Subcutaneous abdominal adipose tissue (tissue), 5 donors: Measurements from ENCODE around the gene TJP1.
"Not testable (repeated sequence)": the region's sequence is repeated elsewhere in the genome, so short reads cannot be mapped to it uniquely, and the experiment has no call there.

Experiments
- H3K27ac ChIP-seq: one replicate; pipeline ENCODE4 v1.7.0; 2013; ENCODE audit warnings: low read depth, mild to moderate bottlenecking, inconsistent platforms, low read length, moderate library complexity
- H3K27me3 ChIP-seq, 5 donors: one replicate each; pipeline ENCODE4 v1.7.0; 2013; ENCODE audit warnings: low read length in 5 of 5, inconsistent platforms in 1 of 5; ENCODE audit not compliant: control insufficient read depth in 5 of 5, insufficient read depth in 4 of 5
- H3K36me3 ChIP-seq, 5 donors: one replicate each; pipeline ENCODE4 v1.7.0; 2013; ENCODE audit warnings: low read length in 5 of 5; ENCODE audit not compliant: control insufficient read depth in 5 of 5, insufficient read depth in 5 of 5
- H3K4me1 ChIP-seq, 5 donors: one replicate each; pipeline ENCODE4 v1.7.0; 2013; ENCODE audit warnings: low read length in 5 of 5, mild to moderate bottlenecking in 3 of 5, moderate library complexity in 1 of 5; ENCODE audit not compliant: control insufficient read depth in 5 of 5, insufficient read depth in 5 of 5
- H3K4me3 ChIP-seq, 5 donors: one replicate each; pipeline ENCODE4 v1.7.0; 2013; ENCODE audit warnings: low read length in 5 of 5, low read depth in 1 of 5
- H3K9ac ChIP-seq, 5 donors: one replicate each; pipeline ENCODE4 v1.7.0; 2013; ENCODE audit warnings: low read length in 5 of 5, mild to moderate bottlenecking in 4 of 5, moderate library complexity in 3 of 5
- H3K9me3 ChIP-seq, 5 donors: one replicate each; pipeline ENCODE4 v1.7.0; 2013; ENCODE audit warnings: low read length in 5 of 5; ENCODE audit not compliant: control insufficient read depth in 5 of 5
- donor health status: healthy.
- donor health status: healthy.
- donor health status: healthy.
- donor health status: healthy.
- donor health status: healthy.

Gene TJP1

GRCh38 chr15:29788433-29789034 lies 33.7 kb downstream of the TJP1 start:
- Histone ChIP-seq H3K36me3 (peaks cover 0 to 3% (median 1%) of the 10 kb centered on the region in 5 donors), H3K9me3 (no peaks in the 10 kb centered on the region)

DNA sequence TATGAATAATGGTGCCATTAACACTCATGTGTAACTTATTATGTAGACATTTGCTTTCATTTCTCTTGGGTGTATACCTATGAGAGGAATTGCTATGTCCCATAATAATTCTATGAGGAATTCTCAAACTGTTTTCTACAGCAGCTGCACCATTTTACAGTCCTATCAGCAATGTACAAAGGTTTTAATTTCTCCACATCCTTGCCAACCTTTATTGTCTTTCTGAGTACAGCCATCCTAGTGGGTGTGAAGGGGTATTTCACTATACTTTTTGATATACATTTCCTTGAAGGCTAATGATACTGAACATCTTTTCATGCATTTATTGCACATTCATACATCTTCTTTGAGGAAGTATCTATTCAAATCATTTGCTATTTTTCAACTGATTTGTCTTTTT lies 34.5 kb downstream of the TJP1 start:
- Histone ChIP-seq H3K36me3 (no peaks in the 10 kb centered on the region), H3K4me1 (peaks cover 0 to 7% (median 0%) of the 10 kb centered on the region in 5 donors), H3K9me3 (no peaks in the 10 kb centered on the region), H3K4me3 (no peak overlapping the region), H3K27me3 (no peaks in the 10 kb centered on the region), H3K9ac (no peak overlapping the region), H3K27ac (no peak overlapping the region)

More at GRCh38 chr15:29788433-29789034, 33.7 kb downstream of the TJP1 start:
- Histone ChIP-seq H3K4me3 (no peak overlapping the region), H3K4me1 (peaks cover 0 to 7% (median 0%) of the 10 kb centered on the region in 5 donors), H3K9ac (no peak overlapping the region), H3K27me3 (no peaks in the 10 kb centered on the region), H3K27ac (no peak overlapping the region)

- no peak overlapping the region for H3K4me3 ChIP-seq
- H3K4me1 ChIP-seq: peaks cover 0 to 11% (median 0%) of the 10 kb centered on the region in 5 donors
- no peak overlapping the region for H3K27ac ChIP-seq
These were observed 36.6 kb downstream of the TJP1 start for GRCh38 chr15:29785642-29786041.

GRCh38 chr15:29785136-29785535 lies 37.1 kb downstream of the TJP1 start:
- H3K27ac ChIP-seq: no peak overlapping the region
- no peaks in the 10 kb centered on the region for H3K9me3 ChIP-seq

More at GRCh38 chr15:29785642-29786041, 36.6 kb downstream of the TJP1 start:
- no peaks in the 10 kb centered on the region for H3K9me3 ChIP-seq
- no peaks in the 10 kb centered on the region for H3K27me3 ChIP-seq
- H3K9ac ChIP-seq: no peak overlapping the region
- no peaks in the 10 kb centered on the region for H3K36me3 ChIP-seq

GRCh38 chr15:29784413-29784812 lies 37.9 kb downstream of the TJP1 start:
- H3K27ac ChIP-seq: no peak overlapping the region

More at GRCh38 chr15:29785136-29785535, 37.1 kb downstream of the TJP1 start:
- Histone ChIP-seq H3K9ac (no peak overlapping the region), H3K4me1 (peaks cover 0 to 12% (median 0%) of the 10 kb centered on the region in 5 donors), H3K36me3 (no peaks in the 10 kb centered on the region), H3K27me3 (no peaks in the 10 kb centered on the region), H3K4me3 (no peak overlapping the region)

DNA sequence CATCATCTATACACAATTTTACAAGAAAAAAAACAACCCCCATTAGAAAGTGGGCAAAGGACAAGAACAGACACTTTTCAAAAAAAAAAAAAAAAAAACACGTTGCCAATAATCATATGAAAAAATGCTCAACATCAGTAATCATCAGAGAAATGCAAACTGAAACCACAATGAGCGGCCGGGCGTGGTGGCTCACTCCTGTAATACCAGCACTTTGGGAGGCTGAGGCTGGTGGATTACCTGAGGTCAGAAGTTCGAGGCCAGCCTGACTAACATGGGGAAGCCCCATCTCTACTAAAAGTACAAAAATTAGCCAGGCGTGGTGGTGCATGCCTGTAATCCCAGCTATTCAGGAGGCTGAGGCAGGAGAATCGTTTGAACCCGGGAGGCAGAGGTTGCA lies 39.5 kb downstream of the TJP1 start:
- H3K27ac ChIP-seq, H3K4me3 ChIP-seq, H3K9ac ChIP-seq, H3K9me3 ChIP-seq, H3K36me3 ChIP-seq, H3K27me3 ChIP-seq: not testable (repeated sequence)
- H3K4me1 ChIP-seq: peaks cover 0 to 19% (median 0%) of the 10 kb centered on the region in 5 donors

More at GRCh38 chr15:29784413-29784812, 37.9 kb downstream of the TJP1 start:
- Histone ChIP-seq H3K4me1 (peaks cover 0 to 12% (median 0%) of the 10 kb centered on the region in 5 donors), H3K9me3 (no peaks in the 10 kb centered on the region), H3K4me3 (no peak overlapping the region), H3K27me3 (no peaks in the 10 kb centered on the region), H3K36me3 (no peaks in the 10 kb centered on the region), H3K9ac (no peak overlapping the region)

GRCh38 chr15:29778382-29778781 lies 43.9 kb downstream of the TJP1 start:
- Histone ChIP-seq H3K4me3 (no peak overlapping the region), H3K4me1 (peaks cover 0 to 13% (median 0%) of the 10 kb centered on the region in 5 donors), H3K36me3 (no peaks in the 10 kb centered on the region)

DNA sequence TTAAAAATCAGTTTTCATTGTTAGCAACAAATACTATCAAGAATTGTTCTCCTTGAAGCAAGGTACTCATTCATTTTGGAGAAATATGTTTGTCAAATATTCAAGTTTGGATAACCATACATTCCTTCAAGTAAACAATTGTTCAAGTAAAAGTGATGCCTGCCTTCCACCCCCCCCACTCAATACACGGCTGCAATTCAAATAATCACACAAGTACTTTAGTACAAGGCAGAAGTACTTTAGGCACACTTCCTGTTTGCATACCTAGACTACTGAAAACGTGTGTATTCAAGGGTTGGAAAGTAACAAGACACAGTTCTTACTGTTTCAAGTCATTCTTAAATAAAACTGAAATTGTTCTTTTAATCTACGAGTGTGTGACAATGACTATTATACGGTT lies 45.4 kb downstream of the TJP1 start:
- Histone ChIP-seq H3K27me3 (no peaks in the 10 kb centered on the region), H3K27ac (no peak overlapping the region), H3K9ac (no peak overlapping the region), H3K9me3 (no peaks in the 10 kb centered on the region), H3K4me3 (no peak overlapping the region), H3K4me1 (peaks cover 0 to 15% (median 0%) of the 10 kb centered on the region in 5 donors), H3K36me3 (peaks cover 0 to 5% (median 0%) of the 10 kb centered on the region in 5 donors)

More at GRCh38 chr15:29778382-29778781, 43.9 kb downstream of the TJP1 start:
- no peaks in the 10 kb centered on the region for H3K27me3 ChIP-seq
- H3K9me3 ChIP-seq: no peaks in the 10 kb centered on the region
- no peak overlapping the region for H3K9ac ChIP-seq
- H3K27ac ChIP-seq: no peak overlapping the region

GRCh38 chr15:29774900-29775299 lies 47.4 kb downstream of the TJP1 start:
- H3K9ac ChIP-seq: no peak overlapping the region
- H3K36me3 ChIP-seq: peaks cover 6 to 14% (median 6%) of the 10 kb centered on the region in 5 donors
- H3K4me3 ChIP-seq: no peak overlapping the region
- H3K27me3 ChIP-seq: no peaks in the 10 kb centered on the region
- no peak overlapping the region for H3K27ac ChIP-seq
- peaks cover 0 to 11% (median 0%) of the 10 kb centered on the region in 5 donors for H3K4me1 ChIP-seq
- no peaks in the 10 kb centered on the region for H3K9me3 ChIP-seq

GRCh38 chr15:29773816-29774215 lies 48.5 kb downstream of the TJP1 start:
- H3K4me3 ChIP-seq: no peak overlapping the region
- no peak overlapping the region for H3K27ac ChIP-seq
- H3K9ac ChIP-seq: no peak overlapping the region
- H3K27me3 ChIP-seq: no peaks in the 10 kb centered on the region
- peaks cover 9 to 24% (median 15%) of the 10 kb centered on the region in 5 donors for H3K36me3 ChIP-seq
- H3K9me3 ChIP-seq: no peaks in the 10 kb centered on the region
- H3K4me1 ChIP-seq: peaks cover 0 to 7% (median 0%) of the 10 kb centered on the region in 5 donors
